GM12878 (cell line): Measurements from ENCODE around the gene ASB7. TPM values are rescaled to one million over a fixed set of nuclear protein-coding genes. Genes with fewer than 3 reads are reported as not detected.

Experiments used
- ATAC-seq: fragments of 200-7000 bp; cut with Tn5 transposase; 3 replicates; pipeline ENCODE4 v1.9.1; 2020; ENCODE audit warnings: mild to moderate bottlenecking, moderate library complexity
- BruUV-seq: library from RNA; stranded (reverse); fragments of 400-500 nt; replicated peaks from 2 replicates; lab custom pipeline; 2021; lab: Mats Ljungman, UMichigan
- CTCF ChIA-PET: fragments of 300-600 bp; sonication (Branson Sonifier 250); formaldehyde crosslinking; extraction: SDS; loops from one replicate; lab custom pipeline; 2021; ENCODE audit warnings: inconsistent platforms; lab: Yijun Ruan, JAX
- POLR2A ChIA-PET: fragments of 350-600 bp; formaldehyde crosslinking; extraction: SDS; loops from one replicate; lab custom pipeline; 2021; ENCODE audit warnings: inconsistent platforms; lab: Charles Lee
- RAD21 ChIA-PET: fragments of 300-600 bp; sonication (Branson Sonifier 250); formaldehyde crosslinking; loops from one replicate; lab custom pipeline; 2023; ENCODE audit warnings: antibody characterized with exemption; ENCODE audit not compliant: unreplicated experiment; lab: Charles Lee
- SMC1A ChIA-PET: fragments of 300-600 bp; sonication (Branson Sonifier 250); formaldehyde crosslinking; loops from one replicate; lab custom pipeline; 2023; ENCODE audit not compliant: unreplicated experiment, uncharacterized antibody; lab: Charles Lee
- DNase-seq: peaks from one replicate; pipeline ENCODE4 v3.0.0-alpha.2; 2011; ENCODE audit warnings: low read depth, low spot score
- FAIRE-seq: peaks from 3 replicates; lab custom pipeline; 2011; peaks lifted over from hg19 to GRCh38; lab: Jason Lieb, UNC
- H2AFZ ChIP-seq: 2 replicates; pipeline ENCODE4 v1.6.0; 2011; ENCODE audit warnings: low read depth, low read length, control low read depth; ENCODE audit not compliant: control insufficient read depth
- H3K27ac ChIP-seq: 2 replicates; pipeline ENCODE4 v1.5.1; 2011; ENCODE audit warnings: control low read depth; ENCODE audit not compliant: control insufficient read depth, insufficient read depth
- H3K27me3 ChIP-seq, 2 experiments: replicated peaks in 1 of 2; 2 replicates each; pipeline versions ENCODE4 v1.6.0 to v1.6.1; 2011; ENCODE audit warnings: low read length in 1 of 2; ENCODE audit not compliant: control insufficient read depth in 2 of 2, insufficient read depth in 2 of 2
- H3K36me3 ChIP-seq, 2 experiments: 2 replicates each; pipeline ENCODE4 v1.5.1; 2011; ENCODE audit warnings: low read length in 1 of 2; ENCODE audit not compliant: control insufficient read depth in 2 of 2, insufficient read depth in 2 of 2
- H3K4me1 ChIP-seq: 2 replicates; pipeline ENCODE4 v1.6.1; 2011; ENCODE audit warnings: mild to moderate bottlenecking, low read length, moderate library complexity, mixed read lengths; ENCODE audit not compliant: control insufficient read depth, insufficient read depth
- H3K4me2 ChIP-seq: 2 replicates; pipeline ENCODE4 v1.6.0; 2011; ENCODE audit warnings: control low read depth; ENCODE audit not compliant: control insufficient read depth, insufficient read depth
- H3K4me3 ChIP-seq: fragments of 200-600 bp; sonication (generic); 2 replicates; pipeline ENCODE4 v1.5.1; 2016
- H3K79me2 ChIP-seq: 2 replicates; pipeline ENCODE4 v1.6.0; 2011; ENCODE audit warnings: low read length; ENCODE audit not compliant: control insufficient read depth, insufficient read depth
- H3K9ac ChIP-seq: 2 replicates; pipeline ENCODE4 v1.8.0; 2011; ENCODE audit warnings: low read length, control low read depth, mixed read lengths; ENCODE audit not compliant: control insufficient read depth, insufficient read depth
- H3K9me3 ChIP-seq: replicated peaks from 3 replicates; pipeline ENCODE4 v1.5.1; 2011; ENCODE audit warnings: mild to moderate bottlenecking, low read length; ENCODE audit not compliant: control insufficient read depth, insufficient read depth
- H4K20me1 ChIP-seq: 2 replicates; pipeline ENCODE4 v1.6.0; 2011; ENCODE audit not compliant: control insufficient read depth, insufficient read depth
- EP300 ChIP-seq, 2 experiments: fragments of 150-350 bp in 1 of 2; IDR thresholded peaks; 2 replicates each; pipeline ENCODE4 v1.6.1; 2011 to 2012; ENCODE audit warnings: low read depth in 2 of 2, low read length in 2 of 2, borderline replicate concordance in 1 of 2, improper control_type of control experiment in 1 of 2, inconsistent platforms in 1 of 2; ENCODE audit not compliant: control insufficient read depth in 1 of 2
- HCFC1 ChIP-seq: fragments of 150-350 bp; IDR thresholded peaks from 2 replicates; pipeline ENCODE4 v1.6.1; 2014; ENCODE audit warnings: low read length
- NR2F1 ChIP-seq: fragments of 450-650 bp; conservative IDR thresholded peaks from 2 replicates; pipeline ENCODE4 v1.6.1; 2017; ENCODE audit warnings: mild to moderate bottlenecking
- POU2F2 ChIP-seq: IDR thresholded peaks from 3 replicates; pipeline ENCODE4 v1.6.1; 2011; ENCODE audit warnings: low read depth, mild to moderate bottlenecking, low read length, borderline replicate concordance
- SIN3A ChIP-seq: IDR thresholded peaks from 2 replicates; pipeline ENCODE4 v1.6.1; 2012; ENCODE audit warnings: low read depth, low read length, improper control_type of control experiment
- SREBF2 ChIP-seq: IDR thresholded peaks from 2 replicates; pipeline ENCODE4 v1.6.1; 2012; ENCODE audit warnings: mild to moderate bottlenecking, low read length
- SRF ChIP-seq, 2 experiments: IDR thresholded peaks; 2 replicates each; pipeline ENCODE4 v1.6.1; 2011; ENCODE audit warnings: low read depth in 2 of 2, low read length in 2 of 2, mild to moderate bottlenecking in 1 of 2, moderate library complexity in 1 of 2
- SUZ12 ChIP-seq: fragments of 200-600 bp; sonication (generic); IDR thresholded peaks from one replicate; pipeline ENCODE4 v1.6.1; 2018; ENCODE audit warnings: antibody characterized with exemption, mild to moderate bottlenecking; ENCODE audit not compliant: unreplicated experiment
- ZNF24 ChIP-seq: fragments of 450-650 bp; IDR thresholded peaks from 2 replicates; pipeline ENCODE4 v1.6.1; 2017; ENCODE audit warnings: antibody characterized with exemption, mild to moderate bottlenecking
- ZNF274 ChIP-seq: IDR thresholded peaks from one replicate; pipeline ENCODE4 v1.8.0; 2011; ENCODE audit not compliant: insufficient read length, insufficient read depth
- WGBS: methylation state at CpG from one replicate; pipeline ENCODE4 v1.1.6; 2016; ENCODE audit warnings: low lambda C conversion rate; ENCODE audit not compliant: insufficient replicate concordance, insufficient coverage; ENCODE audit errors: missing lambda C conversion rate; 5-methylcytosine and 5-hydroxymethylcytosine counted together
- in situ Hi-C: fragments of 300-500 bp; cut with MboI; formaldehyde crosslinking; loops from 9 replicates; pipeline ENCODE4 v1.14.3; 2018; ENCODE audit warnings: mixed read lengths
- intact Hi-C: fragments of 100-400 bp; cut with micrococcal nuclease; formaldehyde crosslinking; loops from one replicate; pipeline ENCODE4 v1.14.2; 2022; ENCODE audit not compliant: unreplicated experiment
- polyA plus RNA-seq, 11 experiments: library from polyadenylated mRNA; depleted of rRNA in 4 of 11; unstranded in 6 of 11; stranded (reverse) in 5 of 11; fragments of >200 nt; fragmentation: Nextera tagmentation in 4 of 11; fragmentation: Illumina TruSeq in 1 of 11; extraction: Ambion mirVana in 4 of 11; extraction: Trizol in 1 of 11; gene quantifications; 1 replicate in 1 of 11; 2 replicates in 10 of 11; pipeline versions ENCODE4 v1.2.1 to v1.2.3, GENCODE V29; 2011 to 2016; ENCODE audit warnings: inconsistent platforms in 2 of 11, missing spikeins in 2 of 11, low read depth in 1 of 11
- total RNA-seq, 4 experiments: library from RNA; depleted of rRNA in 3 of 4; stranded (reverse); fragments of >200 nt in 3 of 4; fragmentation: Illumina TruSeq in 1 of 4; extraction: Trizol in 1 of 4; gene quantifications; 2 replicates each; pipeline versions ENCODE4 v1.2.1 to v1.2.3, GENCODE V29; 2013 to 2021
- TF ChIP-seq, protein P1 (sequence below): IDR thresholded peaks from 2 replicates; pipeline ENCODE4 v1.6.1; 2012; ENCODE audit warnings: low read depth, low read length, improper control_type of control experiment
- TF ChIP-seq, protein P2 (sequence below): fragments of 450-650 bp; IDR thresholded peaks from 2 replicates; pipeline ENCODE4 v1.6.1; 2014; ENCODE audit warnings: mild to moderate bottlenecking
- TF ChIP-seq, protein P3 (sequence below): fragments of 150-350 bp; IDR thresholded peaks from 2 replicates; pipeline ENCODE4 v1.6.1; 2014; ENCODE audit warnings: mild to moderate bottlenecking, low read depth, low read length
- TF ChIP-seq, protein P4 (sequence below): fragments of 450-650 bp; IDR thresholded peaks from 2 replicates; pipeline ENCODE4 v1.6.1; 2017; ENCODE audit warnings: mild to moderate bottlenecking, moderate library complexity

The ASB7 gene
- total and polyA plus RNA-seq, 10 of the 15 experiments (the other 5 are each of a cell fraction or from before 2014, with no cell fraction given), result 2.7 to 13.9 (median 8.6) TPM

DNA sequence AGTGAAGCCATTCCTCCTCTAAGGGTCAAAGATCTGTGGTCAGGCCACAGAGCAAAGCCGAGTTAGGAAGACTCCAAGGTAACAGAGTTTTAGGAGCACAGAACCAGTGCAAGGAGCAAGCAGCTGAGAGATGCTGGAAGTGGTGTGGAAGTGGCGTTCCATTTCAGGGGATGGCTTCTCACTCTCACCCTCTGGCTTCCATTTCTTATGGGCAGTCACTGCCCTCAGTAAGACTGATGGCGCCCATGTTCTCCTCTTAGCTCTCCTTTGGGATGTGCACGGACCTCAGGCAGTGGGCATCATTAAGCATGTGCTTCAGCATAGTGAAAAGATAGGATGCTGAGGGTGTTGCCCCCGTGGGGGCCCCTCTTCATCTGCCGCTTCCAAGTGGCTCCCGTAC lies 90.3 kb downstream of the ASB7 start (continued):
- TF ChIP-seq ZNF274 (no peak), POU2F2 (no peak)

DNA sequence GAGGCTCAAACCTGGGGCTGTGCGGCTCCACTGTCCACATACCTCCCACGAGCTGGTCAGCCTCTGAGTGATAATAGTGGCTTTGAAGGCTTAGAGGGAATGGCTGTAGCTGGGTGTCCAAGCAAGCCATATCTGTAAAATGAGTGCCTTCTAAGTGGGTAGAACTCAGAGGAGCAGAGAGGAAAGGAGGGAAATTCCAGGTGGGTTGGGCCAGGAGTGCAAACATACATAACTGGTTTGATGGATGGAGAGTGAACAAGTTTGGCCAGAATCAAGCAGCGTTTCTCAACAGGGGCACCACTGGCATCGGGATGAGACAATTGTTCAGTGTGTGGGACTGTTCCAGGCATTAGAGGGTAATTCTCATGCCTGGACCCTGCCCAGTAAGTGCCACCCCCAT lies 91.1 kb downstream of the ASB7 start:
- Histone ChIP-seq H3K9me3 (no peaks in the 10 kb centered on the region; the same call in 2 of the 3 replicates), H3K36me3 (no peaks in the 10 kb centered on the region), H4K20me1 (no peaks in the 10 kb centered on the region), H3K79me2 (no peaks in the 10 kb centered on the region), H3K4me1 (no peaks in the 10 kb centered on the region), H2AFZ (no peak overlapping the region), H3K27ac (no peak overlapping the region), H3K27me3 (no peaks in the 10 kb centered on the region), H3K4me3 (no peak overlapping the region), H3K4me2 (no peak overlapping the region), H3K9ac (no peak overlapping the region)
- no TSS peak for BruUV-seq
- CTCF ChIA-PET, result no interaction called here
- POLR2A ChIA-PET, result no interaction called here
- no peak for FAIRE-seq
- in situ Hi-C loops, result no loop called here
- WGBS, result 17% methylated on average over 4 of the region's 4 CpGs
- DNase-seq, result no peak
- no peak for ATAC-seq
- intact Hi-C loops, result no loop called here
- SMC1A ChIA-PET, result no interaction called here
- RAD21 ChIA-PET, result no interaction called here
- TF ChIP-seq, protein P1, sequence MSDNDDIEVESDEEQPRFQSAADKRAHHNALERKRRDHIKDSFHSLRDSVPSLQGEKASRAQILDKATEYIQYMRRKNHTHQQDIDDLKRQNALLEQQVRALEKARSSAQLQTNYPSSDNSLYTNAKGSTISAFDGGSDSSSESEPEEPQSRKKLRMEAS, result no peak
- TF ChIP-seq, protein P2, sequence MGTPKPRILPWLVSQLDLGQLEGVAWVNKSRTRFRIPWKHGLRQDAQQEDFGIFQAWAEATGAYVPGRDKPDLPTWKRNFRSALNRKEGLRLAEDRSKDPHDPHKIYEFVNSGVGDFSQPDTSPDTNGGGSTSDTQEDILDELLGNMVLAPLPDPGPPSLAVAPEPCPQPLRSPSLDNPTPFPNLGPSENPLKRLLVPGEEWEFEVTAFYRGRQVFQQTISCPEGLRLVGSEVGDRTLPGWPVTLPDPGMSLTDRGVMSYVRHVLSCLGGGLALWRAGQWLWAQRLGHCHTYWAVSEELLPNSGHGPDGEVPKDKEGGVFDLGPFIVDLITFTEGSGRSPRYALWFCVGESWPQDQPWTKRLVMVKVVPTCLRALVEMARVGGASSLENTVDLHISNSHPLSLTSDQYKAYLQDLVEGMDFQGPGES, result no peak
- TF ChIP-seq NR2F1 (no peak), EP300 (IDR thresholded peaks at IDR 0.05; ENCODE audit: borderline replicate concordance in 1 of 2, control insufficient read depth in 1 of 2, low read depth in 2 of 2, low read length in 2 of 2) (no peak), HCFC1 (no peak), SRF (IDR thresholded peaks at IDR 0.05; ENCODE audit: low read depth in 2 of 2, low read length in 2 of 2) (no peak), SREBF2 (no peak), SUZ12 (no peak), SIN3A (no peak), ZNF24 (no peak)
- TF ChIP-seq, protein P3, sequence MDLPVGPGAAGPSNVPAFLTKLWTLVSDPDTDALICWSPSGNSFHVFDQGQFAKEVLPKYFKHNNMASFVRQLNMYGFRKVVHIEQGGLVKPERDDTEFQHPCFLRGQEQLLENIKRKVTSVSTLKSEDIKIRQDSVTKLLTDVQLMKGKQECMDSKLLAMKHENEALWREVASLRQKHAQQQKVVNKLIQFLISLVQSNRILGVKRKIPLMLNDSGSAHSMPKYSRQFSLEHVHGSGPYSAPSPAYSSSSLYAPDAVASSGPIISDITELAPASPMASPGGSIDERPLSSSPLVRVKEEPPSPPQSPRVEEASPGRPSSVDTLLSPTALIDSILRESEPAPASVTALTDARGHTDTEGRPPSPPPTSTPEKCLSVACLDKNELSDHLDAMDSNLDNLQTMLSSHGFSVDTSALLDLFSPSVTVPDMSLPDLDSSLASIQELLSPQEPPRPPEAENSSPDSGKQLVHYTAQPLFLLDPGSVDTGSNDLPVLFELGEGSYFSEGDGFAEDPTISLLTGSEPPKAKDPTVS, result no peak
- TF ChIP-seq, protein P4, sequence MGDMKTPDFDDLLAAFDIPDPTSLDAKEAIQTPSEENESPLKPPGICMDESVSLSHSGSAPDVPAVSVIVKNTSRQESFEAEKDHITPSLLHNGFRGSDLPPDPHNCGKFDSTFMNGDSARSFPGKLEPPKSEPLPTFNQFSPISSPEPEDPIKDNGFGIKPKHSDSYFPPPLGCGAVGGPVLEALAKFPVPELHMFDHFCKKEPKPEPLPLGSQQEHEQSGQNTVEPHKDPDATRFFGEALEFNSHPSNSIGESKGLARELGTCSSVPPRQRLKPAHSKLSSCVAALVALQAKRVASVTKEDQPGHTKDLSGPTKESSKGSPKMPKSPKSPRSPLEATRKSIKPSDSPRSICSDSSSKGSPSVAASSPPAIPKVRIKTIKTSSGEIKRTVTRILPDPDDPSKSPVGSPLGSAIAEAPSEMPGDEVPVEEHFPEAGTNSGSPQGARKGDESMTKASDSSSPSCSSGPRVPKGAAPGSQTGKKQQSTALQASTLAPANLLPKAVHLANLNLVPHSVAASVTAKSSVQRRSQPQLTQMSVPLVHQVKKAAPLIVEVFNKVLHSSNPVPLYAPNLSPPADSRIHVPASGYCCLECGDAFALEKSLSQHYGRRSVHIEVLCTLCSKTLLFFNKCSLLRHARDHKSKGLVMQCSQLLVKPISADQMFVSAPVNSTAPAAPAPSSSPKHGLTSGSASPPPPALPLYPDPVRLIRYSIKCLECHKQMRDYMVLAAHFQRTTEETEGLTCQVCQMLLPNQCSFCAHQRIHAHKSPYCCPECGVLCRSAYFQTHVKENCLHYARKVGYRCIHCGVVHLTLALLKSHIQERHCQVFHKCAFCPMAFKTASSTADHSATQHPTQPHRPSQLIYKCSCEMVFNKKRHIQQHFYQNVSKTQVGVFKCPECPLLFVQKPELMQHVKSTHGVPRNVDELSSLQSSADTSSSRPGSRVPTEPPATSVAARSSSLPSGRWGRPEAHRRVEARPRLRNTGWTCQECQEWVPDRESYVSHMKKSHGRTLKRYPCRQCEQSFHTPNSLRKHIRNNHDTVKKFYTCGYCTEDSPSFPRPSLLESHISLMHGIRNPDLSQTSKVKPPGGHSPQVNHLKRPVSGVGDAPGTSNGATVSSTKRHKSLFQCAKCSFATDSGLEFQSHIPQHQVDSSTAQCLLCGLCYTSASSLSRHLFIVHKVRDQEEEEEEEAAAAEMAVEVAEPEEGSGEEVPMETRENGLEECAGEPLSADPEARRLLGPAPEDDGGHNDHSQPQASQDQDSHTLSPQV, result no peak
